ENCODE data around the gene TIGD6.

- TF ChIP-seq CTCF (IDR thresholded peaks at IDR 0.05) (no peak), POLR2A (IDR thresholded peaks at IDR 0.05) (no peak)
These were observed 2.2 kb downstream of the TIGD6 start for GRCh38 chr5:149998281-149998680.

All from thyroid gland (tissue), 4 donors.